OCI-M2 (cell line): ENCODE results near the gene WIPI1.
"Not testable (repeated sequence)": the region's sequence is repeated elsewhere in the genome, so short reads cannot be mapped to it uniquely, and the experiment has no call there.

Experiments used
- DNase-seq: peaks from one replicate; lab custom pipeline; 2025; ENCODE audit not compliant: unreplicated experiment; lab: John Stamatoyannopoulos, UW

Gene WIPI1

GRCh38 chr17:68457168-68457538 lies at the start of gene WIPI1:
Gene WIPI1 (minus strand): TSS chr17:68457496. CDS start chr17:68457421, 75 bp downstream.
- DNase-seq = no peak

DNA sequence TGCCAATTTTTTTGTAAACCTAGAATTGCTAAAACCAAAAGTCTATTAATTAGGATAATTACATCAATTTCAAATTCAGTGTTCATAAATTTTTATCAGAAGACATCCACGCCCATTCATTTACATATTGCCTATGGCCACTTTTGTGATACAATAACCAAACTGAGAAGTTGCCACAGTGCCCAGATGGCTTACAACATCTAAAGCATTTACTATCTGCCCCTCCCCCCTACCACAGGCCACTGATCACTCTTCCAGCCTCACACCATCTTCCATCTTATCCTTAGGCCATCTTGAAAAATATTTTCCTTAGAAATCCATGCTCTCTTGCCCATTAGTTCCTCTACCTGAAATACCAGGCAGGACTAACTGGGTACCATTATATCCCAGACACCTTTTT lies 48.7 kb upstream of the WIPI1 start:
- no peak for DNase-seq

GRCh38 chr17:68501074-68501473 lies 43.8 kb upstream of the WIPI1 start:
- DNase-seq = no peak

DNA sequence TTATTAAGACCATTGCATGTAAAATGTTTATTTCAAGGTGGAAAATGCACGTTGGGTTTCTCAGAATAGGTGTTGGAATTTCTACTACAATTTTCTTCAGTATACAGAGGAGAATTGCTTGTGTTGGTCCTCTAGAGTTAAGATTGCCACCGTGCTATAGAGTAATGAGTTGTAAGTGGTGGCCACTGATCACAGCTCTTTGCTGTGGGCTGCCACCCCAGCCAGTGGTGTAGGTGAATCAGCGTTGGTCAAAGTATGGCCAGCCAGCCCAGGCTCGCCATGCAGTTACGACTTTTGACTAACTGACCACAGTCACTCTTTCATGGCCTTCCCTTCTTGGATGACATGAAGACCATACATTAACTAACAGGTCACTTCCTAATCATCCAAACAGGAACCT lies 42.3 kb upstream of the WIPI1 start:
- DNase-seq = no peak

DNA sequence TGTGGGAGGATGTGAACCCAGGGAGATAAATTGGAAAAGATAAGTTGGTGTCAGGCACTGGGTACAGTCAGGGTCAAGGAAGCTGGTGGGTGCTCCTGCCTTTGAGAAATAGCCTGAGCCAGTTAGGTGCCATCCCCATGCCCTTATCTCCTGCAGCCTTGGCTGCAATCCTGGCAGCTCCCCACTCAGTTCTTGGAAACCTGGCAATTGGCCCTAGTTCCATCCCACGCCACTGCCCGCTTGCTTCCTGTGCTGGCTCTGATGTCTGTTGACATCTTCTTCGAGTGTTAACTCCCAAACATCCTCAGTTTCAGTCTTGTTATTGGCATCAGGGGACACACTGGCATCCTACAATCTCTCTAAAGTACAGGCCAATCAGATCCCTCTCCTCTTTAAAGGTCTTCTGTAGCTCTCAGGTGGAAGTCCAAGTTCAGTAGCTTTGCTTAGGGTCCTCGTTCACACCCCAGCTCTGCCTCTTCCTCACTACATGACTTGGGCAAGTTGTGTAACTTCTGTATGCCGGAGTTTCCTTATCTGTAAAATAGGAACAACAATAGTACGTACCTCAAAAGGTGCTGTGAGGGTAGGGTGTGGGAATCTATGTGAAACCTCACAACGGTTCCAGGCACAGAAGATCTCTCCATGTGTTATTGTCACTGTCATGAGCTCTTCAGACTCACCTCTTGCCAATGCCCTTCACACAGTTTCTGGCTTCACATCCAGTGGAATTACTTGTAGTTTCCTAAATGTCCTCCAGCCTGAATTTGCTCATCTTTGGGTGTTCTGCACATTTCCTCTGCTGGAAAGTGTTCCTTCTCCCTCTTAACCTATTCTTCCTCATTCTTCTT lies 41.4 kb upstream of the WIPI1 start:
- DNase-seq = no peak

GRCh38 chr17:68497885-68498319 lies 40.6 kb upstream of the WIPI1 start:
- no peak for DNase-seq

GRCh38 chr17:68495081-68495480 lies 37.8 kb upstream of the WIPI1 start:
- DNase-seq = no peak

DNA sequence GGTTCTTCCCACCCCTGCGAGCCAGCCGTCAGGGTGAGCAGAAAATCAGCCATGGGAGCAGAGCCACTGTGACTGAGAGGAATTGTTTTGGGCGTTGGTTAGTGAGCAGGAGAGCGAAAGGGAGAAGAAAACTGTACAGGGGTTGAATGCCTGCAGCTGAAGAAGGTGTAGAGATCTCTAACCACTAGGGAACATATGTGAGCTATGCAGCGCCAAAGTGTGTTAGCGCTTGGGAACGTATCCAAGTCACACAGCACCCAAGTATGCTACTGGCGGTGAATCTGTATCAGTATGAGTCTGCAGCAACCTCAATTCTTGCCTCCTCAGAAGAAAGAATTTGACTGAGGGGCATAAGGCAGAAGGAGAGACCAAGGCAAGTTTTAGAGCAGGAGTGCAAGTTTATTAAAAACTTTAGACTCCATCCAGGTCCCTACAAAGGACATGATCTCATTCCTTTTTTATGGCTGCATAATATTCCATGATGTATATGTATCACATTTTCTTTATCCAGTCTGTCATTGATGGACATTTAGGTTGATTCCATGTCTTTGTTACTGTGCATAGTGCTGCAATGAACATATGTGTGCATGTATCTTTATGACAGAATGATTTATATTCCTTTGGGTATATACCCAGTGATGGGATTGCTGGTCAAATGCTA lies 35.2 kb upstream of the WIPI1 start:
- not testable (repeated sequence) for DNase-seq

DNA sequence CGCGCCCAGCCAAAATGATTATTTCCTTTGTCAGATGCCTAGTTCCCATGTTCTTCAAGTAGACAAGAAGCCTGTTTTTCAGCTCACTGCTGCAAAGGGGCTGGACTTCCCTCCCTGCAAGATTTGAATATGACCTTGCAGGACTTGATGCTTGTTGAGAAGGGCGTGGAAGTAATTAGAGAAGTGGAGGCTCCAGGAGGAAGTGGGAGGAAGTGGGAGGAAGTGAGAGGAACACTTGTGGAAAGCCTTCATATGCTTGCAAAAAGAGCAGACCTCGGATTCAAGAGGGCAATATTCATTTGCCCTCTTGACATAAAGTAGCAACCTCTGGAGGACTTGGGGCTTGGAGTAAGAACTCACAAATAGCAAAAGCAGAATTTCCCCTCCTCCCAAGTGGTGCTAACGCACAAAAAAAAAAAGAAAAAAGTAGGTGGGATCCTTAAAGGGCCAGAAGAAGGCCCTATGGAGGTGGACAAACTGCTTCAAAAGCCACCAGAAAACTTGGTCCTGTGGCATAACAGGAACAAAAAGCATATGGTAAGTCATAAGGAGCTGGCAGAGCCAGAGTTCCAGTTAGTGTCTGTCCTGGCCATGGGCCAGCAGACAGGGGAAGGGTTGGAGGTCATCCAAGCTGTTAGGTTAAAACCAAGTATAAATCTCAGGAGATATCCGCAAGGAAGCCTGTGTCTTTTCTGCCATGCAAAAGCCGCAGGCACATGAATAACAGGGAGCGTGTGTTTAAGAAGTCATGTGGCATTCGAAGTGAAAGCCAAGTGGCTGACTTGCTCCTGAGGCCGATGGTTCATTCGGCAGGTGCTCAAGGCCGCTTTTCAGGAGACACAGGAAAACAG lies 34.3 kb upstream of the WIPI1 start:
- no peak for DNase-seq

- no peak for DNase-seq
Observed at GRCh38 chr17:68489919-68490318, 32.6 kb upstream of the WIPI1 start.

DNA sequence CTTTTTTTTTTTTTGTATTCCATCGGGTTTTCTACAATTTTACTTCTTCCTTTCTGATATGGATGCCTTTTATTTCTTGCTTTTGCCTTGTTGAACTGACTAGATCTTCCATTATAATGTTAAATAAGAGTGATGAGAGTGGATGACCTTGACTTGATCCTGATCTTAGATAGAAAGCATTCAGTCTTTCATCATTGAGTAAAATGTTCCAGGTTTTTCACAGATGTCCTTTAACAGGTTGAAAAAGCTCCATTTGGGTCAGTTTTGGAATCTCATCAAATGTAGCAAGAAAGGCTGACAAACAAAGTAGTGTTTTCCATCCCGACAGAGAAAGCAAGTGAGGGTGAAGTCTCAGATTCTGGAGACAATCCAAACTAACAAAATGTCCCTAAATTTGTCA lies 27.2 kb upstream of the WIPI1 start:
- no peak for DNase-seq

DNA sequence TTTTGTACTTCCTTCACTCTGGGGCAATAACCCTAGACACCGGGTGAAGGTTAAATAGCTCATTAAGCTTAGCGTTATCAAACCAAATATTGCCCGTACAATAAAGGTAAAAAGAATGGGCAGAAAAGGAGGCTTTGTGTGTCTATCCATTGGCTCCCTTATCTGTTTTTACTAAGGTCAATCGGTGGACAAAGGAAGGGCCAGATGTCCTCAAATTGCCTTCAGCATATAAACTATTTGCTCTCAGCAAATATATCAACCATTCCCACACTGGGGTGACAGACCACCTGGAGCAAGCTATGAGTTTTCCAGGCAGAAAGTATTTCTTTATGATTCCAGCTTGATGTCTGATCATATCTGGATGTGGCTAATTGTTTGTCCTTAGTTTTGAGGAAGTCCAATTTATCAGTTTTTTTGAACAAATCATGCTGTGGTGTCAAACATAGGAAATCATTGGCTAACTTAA lies 25.3 kb upstream of the WIPI1 start:
- no peak for DNase-seq

DNA sequence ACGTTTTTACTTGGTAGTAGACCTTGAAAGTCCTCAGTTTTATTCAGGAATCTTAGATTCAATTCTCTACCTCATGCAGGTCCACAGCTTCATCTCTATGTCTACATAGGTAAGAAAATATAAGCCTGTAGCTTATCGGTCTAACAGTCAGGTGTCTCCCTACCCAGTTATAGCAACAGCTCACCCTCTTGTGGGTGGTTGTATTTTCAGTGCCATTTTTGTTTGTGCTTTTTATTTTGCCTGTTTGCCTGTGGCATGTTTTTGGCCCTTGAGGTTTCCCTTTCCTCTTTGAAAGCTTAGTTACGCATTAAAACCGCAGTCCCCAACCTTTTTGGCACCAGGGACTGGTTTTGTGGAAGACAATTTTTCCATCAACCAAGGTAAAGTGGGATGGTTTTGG lies 23.6 kb upstream of the WIPI1 start:
- no peak for DNase-seq

- no peak for DNase-seq
Observed at GRCh38 chr17:68470961-68471360, 13.7 kb upstream of the WIPI1 start.

DNA sequence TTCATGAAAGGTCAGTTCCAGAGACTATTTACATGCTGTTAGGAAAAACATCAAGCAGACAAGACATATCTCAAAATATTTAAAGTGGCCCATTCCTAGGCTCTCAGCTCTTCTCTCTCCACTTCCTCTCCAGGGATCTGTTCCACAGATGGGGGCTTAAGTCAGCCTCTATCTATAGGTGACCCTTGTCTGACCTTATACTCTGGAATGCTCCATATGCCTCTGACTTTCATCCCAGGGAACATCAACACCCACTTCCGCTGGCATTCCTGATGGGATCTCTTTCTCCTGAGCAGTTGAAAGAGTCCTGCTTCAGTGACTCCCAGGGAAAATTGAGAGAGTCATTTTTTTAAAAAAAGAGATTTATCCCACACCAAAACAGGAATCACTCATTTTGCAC lies 11.5 kb upstream of the WIPI1 start:
- DNase-seq = no peak

GRCh38 chr17:68468334-68468733 lies 11.0 kb upstream of the WIPI1 start:
- no peak for DNase-seq

- no peak for DNase-seq
Observed at GRCh38 chr17:68463211-68464019, 6.1 kb upstream of the WIPI1 start.

- peak; percentile 57 for DNase-seq
Observed at GRCh38 chr17:68462381-68463210, 5.3 kb upstream of the WIPI1 start.

- no peak for DNase-seq
Observed at GRCh38 chr17:68461589-68461988, 4.3 kb upstream of the WIPI1 start.

- DNase-seq = no peak
Observed at GRCh38 chr17:68461122-68461539, 3.8 kb upstream of the WIPI1 start.
